GM23338 (cell line): ENCODE measurements around the gene AKR7A3. TPM values are rescaled to one million over a fixed set of nuclear protein-coding genes. Genes with fewer than 3 reads are reported as not detected.
A peak's percentile ranks its signal among the peaks of the same experiment; 100 is the strongest.
"Not testable (repeated sequence)": the region's sequence is repeated elsewhere in the genome, so short reads cannot be mapped to it uniquely, and the experiment has no call there.

Experiments used
- ATAC-seq: fragments of 200-7000 bp; cut with Tn5 transposase; 3 replicates; pipeline ENCODE4 v1.9.1; 2020
- DNase-seq: peaks from one replicate; pipeline ENCODE4 v3.0.0-alpha.2; 2015; ENCODE audit warnings: low spot score
- H2AFZ ChIP-seq: fragments of 200-600 bp; sonication (generic); 2 replicates; pipeline ENCODE4 v1.8.0; 2016; ENCODE audit warnings: antibody characterized with exemption, mild to moderate bottlenecking, moderate library complexity
- H3F3A ChIP-seq: fragments of 200-600 bp; sonication (generic); replicated peaks from 2 replicates; pipeline ENCODE4 v1.8.0; 2017; ENCODE audit warnings: antibody characterized with exemption, mixed run types, low read depth
- H3K27ac ChIP-seq: fragments of 200-600 bp; sonication (generic); 2 replicates; pipeline ENCODE4 v1.6.1; 2016; ENCODE audit warnings: low read depth
- H3K27me3 ChIP-seq: fragments of 200-600 bp; sonication (generic); 2 replicates; pipeline ENCODE4 v1.8.0; 2016; ENCODE audit warnings: mild to moderate bottlenecking, mixed run types, moderate library complexity; ENCODE audit not compliant: insufficient read depth
- H3K36me3 ChIP-seq: fragments of 200-600 bp; sonication (generic); 2 replicates; pipeline ENCODE4 v1.8.0; 2016; ENCODE audit warnings: mild to moderate bottlenecking; ENCODE audit not compliant: insufficient read depth
- H3K4me1 ChIP-seq: fragments of 200-600 bp; sonication (generic); 2 replicates; pipeline ENCODE4 v1.8.0; 2016; ENCODE audit warnings: mild to moderate bottlenecking, moderate library complexity; ENCODE audit not compliant: insufficient read depth
- H3K4me2 ChIP-seq: fragments of 200-600 bp; sonication (generic); 2 replicates; pipeline ENCODE4 v1.7.1; 2017; ENCODE audit warnings: mixed run types
- H3K4me3 ChIP-seq: fragments of 200-600 bp; sonication (generic); 2 replicates; pipeline ENCODE4 v1.6.1; 2016; ENCODE audit warnings: mixed run types
- H3K79me2 ChIP-seq: fragments of 200-600 bp; sonication (generic); replicated peaks from 2 replicates; pipeline ENCODE4 v1.8.0; 2017; ENCODE audit warnings: mild to moderate bottlenecking; ENCODE audit not compliant: insufficient read depth
- H3K9me2 ChIP-seq: fragments of 200-600 bp; sonication (generic); 2 replicates; pipeline ENCODE4 v1.8.0; 2017; ENCODE audit not compliant: insufficient read depth
- H4K20me1 ChIP-seq: fragments of 200-600 bp; sonication (generic); replicated peaks from 2 replicates; pipeline ENCODE4 v1.8.0; 2017; ENCODE audit warnings: mild to moderate bottlenecking; ENCODE audit not compliant: insufficient read depth
- H3K27ac Mint-ChIP-seq: 2 replicates; pipeline ENCODE4 v1.8.0; 2020; ENCODE audit warnings: inconsistent platforms, mild to moderate bottlenecking, moderate library complexity, mixed read lengths
- H3K27me3 Mint-ChIP-seq: 3 replicates; pipeline ENCODE4 v1.8.0; 2022; ENCODE audit warnings: low read depth, mild to moderate bottlenecking, moderate library complexity, mixed read lengths, inconsistent platforms; ENCODE audit not compliant: insufficient read depth, poor library complexity
- H3K36me3 Mint-ChIP-seq: 3 replicates; pipeline ENCODE4 v1.8.0; 2021; ENCODE audit warnings: low read depth, mild to moderate bottlenecking, inconsistent platforms, moderate library complexity, mixed read lengths
- H3K4me1 Mint-ChIP-seq: 3 replicates; pipeline ENCODE4 v1.8.0; 2020; ENCODE audit warnings: mild to moderate bottlenecking, inconsistent platforms, mixed read lengths
- H3K4me3 Mint-ChIP-seq: 3 replicates; pipeline ENCODE4 v1.8.0; 2021; ENCODE audit warnings: moderate library complexity, mild to moderate bottlenecking, inconsistent platforms, mixed read lengths
- H3K9me3 Mint-ChIP-seq: 3 replicates; pipeline ENCODE4 v1.8.0; 2020; ENCODE audit warnings: moderate library complexity, mild to moderate bottlenecking, inconsistent platforms, mixed read lengths
- CREB1 ChIP-seq: fragments of 250-450 bp; sonication (Bioruptor Pico); IDR thresholded peaks from 2 replicates; pipeline ENCODE4 v1.5.0; 2020; ENCODE audit warnings: low read depth, mild to moderate bottlenecking, moderate library complexity
- ETS1 ChIP-seq: IDR thresholded peaks from 2 replicates; pipeline ENCODE4 v1.6.1; 2016; ENCODE audit warnings: antibody characterized with exemption
- EZH2 ChIP-seq: fragments of 200-600 bp; sonication (generic); IDR thresholded peaks from one replicate; pipeline ENCODE4 v1.8.0; 2017; ENCODE audit warnings: antibody characterized with exemption, mild to moderate bottlenecking, low read depth; ENCODE audit not compliant: unreplicated experiment
- NANOG ChIP-seq: IDR thresholded peaks from 2 replicates; pipeline ENCODE4 v1.6.1; 2016; ENCODE audit warnings: antibody characterized with exemption, borderline replicate concordance
- POLR2AphosphoS5 ChIP-seq: IDR thresholded peaks from 2 replicates; pipeline ENCODE4 v1.6.1; 2016; ENCODE audit warnings: antibody characterized with exemption, low read depth
- STAT1 ChIP-seq: IDR thresholded peaks from one replicate; pipeline ENCODE4 v1.6.1; 2016; ENCODE audit warnings: antibody characterized with exemption; ENCODE audit not compliant: unreplicated experiment
- ZNF331 ChIP-seq: fragments of 250-450 bp; sonication (Bioruptor Pico); IDR thresholded peaks from 2 replicates; pipeline ENCODE4 v1.5.0; 2020; ENCODE audit warnings: low read depth, mild to moderate bottlenecking, moderate library complexity
- long read RNA-seq: library from polyadenylated mRNA; unstranded; transcript quantifications from one replicate; pipeline ENCODE4 v2.0.0, GENCODE V29; 2020; ENCODE audit not compliant: unreplicated experiment
- polyA plus RNA-seq: library from polyadenylated mRNA; unstranded; fragments of >200 nt; fragmentation: Nextera tagmentation; extraction: Ambion mirVana; gene quantifications from 2 replicates; pipeline ENCODE4 v1.2.1, GENCODE V29; 2016
- total RNA-seq: library from RNA; depleted of rRNA; stranded (reverse); fragments of >200 nt; shearing (Covaris generic); gene quantifications from 2 replicates; pipeline ENCODE4 v1.2.3, GENCODE V29; 2014; rRNA removed
- TF ChIP-seq, protein P1 (sequence below), 2 experiments: fragments of 200-600 bp in 1 of 2; sonication (generic) in 1 of 2; conservative IDR thresholded peaks; 2 replicates each; pipeline versions ENCODE4 v1.5.1 to v1.6.1; 2016 to 2017; ENCODE audit warnings: antibody characterized with exemption in 2 of 2, low read depth in 2 of 2, mild to moderate bottlenecking in 2 of 2, moderate library complexity in 1 of 2

The AKR7A3 gene
- total RNA-seq (0.14 TPM in 1 of 2 replicates, not detected in the other), polyA plus RNA-seq (0.24 and 0.86 TPM in 2 replicates)
- long read RNA-seq, partial matches to known transcripts, result 0 of 1 reads
- long read RNA-seq, other reads (novel, unspliced or antisense), result 0 of 1 reads

GRCh38 chr1:19288324-19289241 lies at the start of gene AKR7A3:
Gene AKR7A3, minus strand, starts transcription at chr1:19288770. Its CDS starts 61 bp downstream, at chr1:19288709.
- not testable (repeated sequence) for H3K79me2 ChIP-seq, H3K9me2 ChIP-seq, H4K20me1 ChIP-seq, H3K4me1 ChIP-seq, H3K4me1 Mint-ChIP-seq, H3K27ac ChIP-seq, H3K27ac Mint-ChIP-seq, H3K36me3 ChIP-seq, H3F3A ChIP-seq
- H3K27me3 ChIP-seq, result peaks cover 37% of the 10 kb centered on the region
- DNase-seq, result peak; percentile 66
- peak within 1 kb of the TSS; percentile 72; the same call in 1 of the 2 replicates for H2AFZ ChIP-seq
- H3K4me2 ChIP-seq, result peak within 1 kb of the TSS; percentile 89
- peak; percentile 93 for ATAC-seq
- Mint-ChIP-seq H3K9me3 (peaks cover 13% of the 10 kb centered on the region), H3K27me3 (peaks cover 33% of the 10 kb centered on the region), H3K4me3 (peak within 1 kb of the TSS; percentile 69), H3K36me3 (peaks cover 12% of the 10 kb centered on the region; the same call in 2 of the 3 replicates)
- H3K4me3 ChIP-seq, result peak within 1 kb of the TSS; percentile 63
- TF ChIP-seq CREB1 (CRISPR knock-in tag) (0 out of 2 replicates have a peak, but pooled peaks have one; percentile 7), EZH2 (peak; percentile 19)

- Histone ChIP-seq H3K79me2 (no peaks in the 10 kb centered on the region), H3K4me3 (peak overlapping the region; percentile 50), H3K4me1 (peaks cover 11% of the 10 kb centered on the region), H3K27ac (peak overlapping the region; percentile 79), H3K9me2 (no peaks in the 10 kb centered on the region), H4K20me1 (no peaks in the 10 kb centered on the region), H3K27me3 (no peaks in the 10 kb centered on the region), H2AFZ (no peak overlapping the region), H3F3A (peaks cover 21% of the 10 kb centered on the region), H3K36me3 (no peaks in the 10 kb centered on the region), H3K4me2 (peak overlapping the region; percentile 79)
- no peaks in the 10 kb centered on the region for H3K9me3 Mint-ChIP-seq
- H3K27me3 Mint-ChIP-seq, result peaks cover 36% of the 10 kb centered on the region
- peak overlapping the region; percentile 99 for H3K27ac Mint-ChIP-seq
- H3K4me3 Mint-ChIP-seq, result peak overlapping the region; percentile 63
- H3K36me3 Mint-ChIP-seq, result peaks cover 33% of the 10 kb centered on the region
- DNase-seq, result peak; percentile 91
- ATAC-seq, result peak; percentile 80
- H3K4me1 Mint-ChIP-seq, result peaks cover 39% of the 10 kb centered on the region
- TF ChIP-seq POLR2AphosphoS5 (peak; percentile 39), NANOG (no peak), ZNF331 (CRISPR knock-in tag) (no peak), CREB1 (CRISPR knock-in tag) (peak; percentile 51), STAT1 (no peak), ETS1 (no peak), EZH2 (no peak)
- TF ChIP-seq, protein P1, sequence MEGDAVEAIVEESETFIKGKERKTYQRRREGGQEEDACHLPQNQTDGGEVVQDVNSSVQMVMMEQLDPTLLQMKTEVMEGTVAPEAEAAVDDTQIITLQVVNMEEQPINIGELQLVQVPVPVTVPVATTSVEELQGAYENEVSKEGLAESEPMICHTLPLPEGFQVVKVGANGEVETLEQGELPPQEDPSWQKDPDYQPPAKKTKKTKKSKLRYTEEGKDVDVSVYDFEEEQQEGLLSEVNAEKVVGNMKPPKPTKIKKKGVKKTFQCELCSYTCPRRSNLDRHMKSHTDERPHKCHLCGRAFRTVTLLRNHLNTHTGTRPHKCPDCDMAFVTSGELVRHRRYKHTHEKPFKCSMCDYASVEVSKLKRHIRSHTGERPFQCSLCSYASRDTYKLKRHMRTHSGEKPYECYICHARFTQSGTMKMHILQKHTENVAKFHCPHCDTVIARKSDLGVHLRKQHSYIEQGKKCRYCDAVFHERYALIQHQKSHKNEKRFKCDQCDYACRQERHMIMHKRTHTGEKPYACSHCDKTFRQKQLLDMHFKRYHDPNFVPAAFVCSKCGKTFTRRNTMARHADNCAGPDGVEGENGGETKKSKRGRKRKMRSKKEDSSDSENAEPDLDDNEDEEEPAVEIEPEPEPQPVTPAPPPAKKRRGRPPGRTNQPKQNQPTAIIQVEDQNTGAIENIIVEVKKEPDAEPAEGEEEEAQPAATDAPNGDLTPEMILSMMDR (conservative IDR thresholded peaks at IDR 0.05; ENCODE audit: low read depth in 2 of 2), result peak; percentile 65 to 81
These were observed 49.8 kb upstream of the AKR7A3 start for GRCh38 chr1:19338323-19338762.
